Fibroblast of skin of abdomen (primary cell): ENCODE measurements around the gene DENND4B.

Source experiments
- DNase-seq: peaks from one replicate; pipeline ENCODE4 v3.0.0-alpha.2; 2013

Gene DENND4B

DNA sequence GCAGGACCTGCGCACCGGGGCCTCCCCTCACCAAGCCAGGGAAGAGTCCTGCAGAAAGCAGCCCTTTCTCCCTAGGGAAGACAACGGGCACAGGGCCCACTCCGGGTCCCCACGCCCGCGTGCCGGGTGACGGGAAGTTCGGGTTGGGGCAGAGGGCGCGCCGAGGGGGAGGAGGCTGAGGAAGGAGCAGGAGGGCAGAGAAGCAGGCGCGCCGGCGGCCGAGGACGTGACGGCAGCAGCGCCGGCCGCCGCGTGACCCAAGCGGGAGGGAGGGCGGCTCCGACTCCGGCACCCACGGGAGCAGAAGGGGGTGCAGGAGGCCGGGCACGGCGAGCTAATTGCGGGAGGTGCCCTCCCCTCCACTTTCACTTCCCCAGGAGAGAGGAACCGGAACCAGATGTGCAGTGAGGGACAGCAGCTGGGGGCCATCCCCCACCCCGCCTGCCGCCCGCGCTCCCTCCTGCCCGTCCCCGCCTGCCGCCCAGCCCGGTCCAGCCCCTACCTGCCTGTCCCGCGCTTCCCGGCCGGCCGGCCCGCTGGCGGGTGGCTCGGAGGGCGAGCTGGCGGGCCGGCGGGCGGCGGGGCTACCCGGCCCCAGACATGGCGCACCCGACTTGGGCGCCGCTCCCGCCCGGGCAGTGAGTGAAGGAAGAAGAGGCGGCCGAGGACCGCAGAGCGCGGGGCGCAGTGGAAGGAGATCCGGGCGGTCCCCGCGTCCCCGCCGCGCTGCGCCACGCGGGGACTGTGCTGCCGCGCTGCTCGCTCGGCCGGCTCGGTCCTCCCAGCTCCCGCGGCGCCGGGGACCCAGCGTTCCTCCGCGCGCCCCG, 510 bp downstream of the DENND4B start:
- peak; percentile 48 for DNase-seq

- DNase-seq: peak; percentile 23
Observed at GRCh38 chr1:153945131-153945794, 1.3 kb downstream of the DENND4B start.

DNA sequence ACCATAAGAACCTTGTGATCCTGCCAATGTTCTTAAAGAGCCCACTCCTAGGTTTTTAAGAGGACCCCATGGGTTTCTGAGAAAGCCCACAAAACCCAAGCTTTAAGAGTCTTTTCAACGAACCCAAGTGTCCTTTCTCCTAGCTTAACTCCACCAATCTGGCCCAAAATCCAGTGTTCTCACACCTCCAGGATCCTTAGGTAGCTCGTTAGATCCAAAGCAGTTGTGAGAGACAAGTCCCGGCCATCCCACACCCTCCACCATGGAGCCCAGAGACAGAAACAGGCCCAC, 1.7 kb downstream of the DENND4B start:
- no peak for DNase-seq

GRCh38 chr1:153944005-153944826, 2.3 kb downstream of the DENND4B start:
- DNase-seq: no peak

DNA sequence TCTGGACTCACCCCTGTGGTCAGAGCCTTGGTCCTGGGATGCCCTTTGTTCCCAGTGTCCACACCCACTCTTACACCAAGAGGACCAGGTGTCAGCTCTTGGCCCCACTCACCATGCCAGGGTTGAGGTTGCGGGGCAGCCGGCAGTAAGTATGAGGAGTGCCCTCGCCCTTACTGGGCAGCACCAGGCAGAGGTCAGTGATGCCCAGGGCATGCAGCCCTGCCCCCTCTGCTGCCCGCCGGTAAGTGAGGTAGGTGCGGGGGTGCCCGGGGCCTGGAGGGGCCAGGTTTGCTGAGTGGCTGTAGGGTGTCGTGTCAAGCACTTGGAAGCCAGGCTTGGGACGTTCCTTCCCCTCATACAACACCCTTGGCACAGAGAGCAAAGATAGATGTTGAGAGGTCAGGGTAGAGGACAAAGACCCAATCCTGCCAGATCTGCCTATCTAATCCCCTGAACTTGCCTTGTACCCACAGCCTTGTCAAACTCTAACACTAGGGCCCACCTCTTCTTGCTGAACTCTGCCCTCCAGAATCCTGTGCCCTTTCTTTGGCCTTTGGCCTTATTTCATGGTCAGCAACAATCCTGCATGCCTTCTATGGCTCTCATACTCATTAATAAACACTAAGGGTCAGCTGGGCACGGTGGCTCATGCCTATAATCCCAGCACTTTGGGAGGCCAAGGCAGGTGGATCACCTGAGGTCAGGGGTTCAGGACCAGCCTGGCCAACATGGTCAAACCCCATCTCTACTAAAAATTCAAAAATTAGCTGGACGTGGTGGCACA, 3.6 kb downstream of the DENND4B start:
- DNase-seq: no peak

GRCh38 chr1:153941826-153942725, 4.4 kb downstream of the DENND4B start:
- DNase-seq: no peak

DNA sequence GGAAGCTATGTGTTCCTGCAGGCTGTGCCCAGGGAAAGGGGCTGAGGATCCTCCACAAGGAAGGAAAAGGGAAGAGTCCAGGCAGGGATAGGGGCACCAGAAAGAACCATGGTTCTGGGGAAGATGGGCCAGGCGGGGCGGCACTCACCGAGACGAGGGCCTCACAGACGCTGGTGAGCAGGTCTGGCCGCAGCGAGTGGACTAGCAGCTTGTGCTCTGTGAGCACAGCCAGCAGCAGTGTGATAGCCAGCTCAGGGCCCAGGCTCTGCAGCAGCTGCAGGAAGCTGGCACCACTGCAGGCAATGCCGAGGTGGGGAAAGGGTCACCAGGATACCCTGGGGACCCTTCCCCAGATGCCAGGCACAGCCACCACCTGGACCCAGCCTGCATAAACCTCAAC, 5.8 kb downstream of the DENND4B start:
- DNase-seq: no peak

- DNase-seq: no peak
Observed at GRCh38 chr1:153939476-153939875, 7.0 kb downstream of the DENND4B start.

- no peak for DNase-seq
Observed at GRCh38 chr1:153938996-153939395, 7.5 kb downstream of the DENND4B start.

GRCh38 chr1:153937331-153937730, 9.2 kb downstream of the DENND4B start:
- DNase-seq: no peak

DNA sequence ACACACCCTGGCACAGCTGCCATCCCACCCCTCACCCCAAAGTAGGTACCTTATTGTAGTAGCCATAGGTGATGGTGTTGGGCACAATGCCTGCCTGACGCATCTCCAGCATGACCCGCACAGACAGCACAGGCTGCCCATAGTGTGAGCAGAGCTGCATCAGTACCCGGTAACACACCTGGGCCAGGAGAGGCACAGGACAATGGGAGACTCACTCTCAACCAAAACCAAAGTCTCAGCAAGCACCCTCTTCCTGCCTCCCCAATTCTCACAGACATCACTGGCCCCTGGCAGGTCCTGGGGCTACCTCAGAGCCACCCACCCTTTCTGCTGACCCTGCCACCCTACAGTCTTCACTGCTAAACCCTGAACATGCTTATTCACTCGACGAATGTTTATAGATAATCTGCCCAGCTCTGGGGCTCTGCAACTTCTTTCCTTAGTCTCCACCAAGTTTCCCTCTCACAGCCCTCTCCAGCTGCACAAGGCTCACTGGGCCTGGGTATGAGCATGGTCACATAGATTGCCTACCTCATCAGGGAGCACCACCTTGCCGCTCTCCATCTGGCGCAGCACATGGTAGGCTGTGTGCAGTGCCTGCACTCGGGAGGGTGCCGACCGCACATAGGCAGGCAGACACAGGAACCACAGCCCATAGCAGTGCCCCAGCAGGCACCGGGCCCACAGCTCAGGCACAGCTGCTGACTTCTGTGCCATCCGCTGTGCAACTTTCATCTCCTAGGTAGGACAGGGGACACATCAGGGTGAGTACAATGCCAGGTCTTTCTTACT, 10.3 kb downstream of the DENND4B start:
- no peak for DNase-seq

GRCh38 chr1:153934746-153935145, 11.8 kb downstream of the DENND4B start:
- DNase-seq: no peak

GRCh38 chr1:153933955-153934354, 12.6 kb downstream of the DENND4B start:
- DNase-seq: no peak

DNA sequence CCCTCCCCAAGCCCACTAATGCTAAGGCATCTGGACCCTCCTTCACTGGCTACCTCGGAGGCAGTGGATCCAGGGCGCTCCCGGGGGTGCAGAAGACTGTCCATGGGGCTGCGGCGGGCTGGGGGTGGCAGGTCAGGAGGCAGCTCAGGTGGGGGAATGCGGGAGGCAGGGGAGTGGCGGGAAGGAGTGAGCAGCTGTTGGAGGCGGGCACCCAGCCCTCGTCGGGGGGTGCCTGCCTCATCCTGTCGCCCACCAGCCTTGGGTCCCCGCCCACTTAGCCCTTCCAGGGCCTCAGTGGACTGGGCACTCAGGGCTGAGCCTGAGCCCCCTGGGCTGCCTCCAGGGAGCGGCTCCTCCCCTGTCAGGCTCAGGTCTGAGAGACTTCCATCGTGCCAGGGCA, 13.1 kb downstream of the DENND4B start:
- no peak for DNase-seq

DNA sequence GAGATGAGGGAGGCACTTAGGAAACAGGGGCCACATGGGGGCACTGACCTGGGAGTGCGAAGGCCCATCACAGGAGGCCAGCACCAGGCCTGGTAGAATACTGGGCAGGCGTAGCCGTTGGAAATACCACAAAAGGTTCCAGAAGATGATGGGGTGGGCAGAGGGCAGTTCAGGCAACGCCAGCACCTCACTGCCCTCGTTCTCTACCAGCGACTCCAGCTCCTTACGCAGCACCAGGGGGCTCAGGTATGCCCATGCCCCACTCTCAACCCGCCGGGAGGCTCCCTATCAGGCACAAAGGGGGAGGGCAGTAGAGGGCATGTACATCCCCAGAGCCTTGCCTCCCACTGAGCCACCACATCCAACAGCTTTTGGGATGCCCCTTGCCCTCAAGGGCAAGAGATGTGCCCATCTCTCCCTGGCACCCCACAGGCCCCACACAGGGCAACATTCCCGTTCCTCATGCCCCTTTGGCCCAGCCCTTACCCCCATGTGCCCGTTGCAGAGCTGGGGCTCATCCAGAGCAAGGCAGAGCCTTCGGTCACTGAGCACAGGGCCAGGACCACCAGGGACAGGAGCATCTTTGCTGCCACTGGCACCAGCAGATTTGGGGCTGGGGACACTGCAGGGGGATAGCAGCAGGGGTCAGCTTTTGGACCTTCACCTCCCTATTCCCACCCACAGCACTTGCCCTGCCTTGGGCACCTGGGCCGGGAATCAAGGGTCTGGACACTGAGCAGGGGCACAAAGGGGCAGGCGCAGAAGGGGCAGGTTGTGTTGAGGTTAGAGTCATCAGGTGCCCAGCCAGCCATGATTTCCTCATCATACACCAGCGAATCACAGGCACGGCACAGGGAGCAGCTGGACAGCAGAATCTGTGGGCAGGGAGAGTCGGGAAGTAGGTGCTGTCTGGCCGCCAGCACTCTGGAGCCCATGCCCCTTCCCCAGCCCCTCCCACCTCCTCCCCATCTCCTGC, 14.1 kb downstream of the DENND4B start:
- no peak for DNase-seq

DNA sequence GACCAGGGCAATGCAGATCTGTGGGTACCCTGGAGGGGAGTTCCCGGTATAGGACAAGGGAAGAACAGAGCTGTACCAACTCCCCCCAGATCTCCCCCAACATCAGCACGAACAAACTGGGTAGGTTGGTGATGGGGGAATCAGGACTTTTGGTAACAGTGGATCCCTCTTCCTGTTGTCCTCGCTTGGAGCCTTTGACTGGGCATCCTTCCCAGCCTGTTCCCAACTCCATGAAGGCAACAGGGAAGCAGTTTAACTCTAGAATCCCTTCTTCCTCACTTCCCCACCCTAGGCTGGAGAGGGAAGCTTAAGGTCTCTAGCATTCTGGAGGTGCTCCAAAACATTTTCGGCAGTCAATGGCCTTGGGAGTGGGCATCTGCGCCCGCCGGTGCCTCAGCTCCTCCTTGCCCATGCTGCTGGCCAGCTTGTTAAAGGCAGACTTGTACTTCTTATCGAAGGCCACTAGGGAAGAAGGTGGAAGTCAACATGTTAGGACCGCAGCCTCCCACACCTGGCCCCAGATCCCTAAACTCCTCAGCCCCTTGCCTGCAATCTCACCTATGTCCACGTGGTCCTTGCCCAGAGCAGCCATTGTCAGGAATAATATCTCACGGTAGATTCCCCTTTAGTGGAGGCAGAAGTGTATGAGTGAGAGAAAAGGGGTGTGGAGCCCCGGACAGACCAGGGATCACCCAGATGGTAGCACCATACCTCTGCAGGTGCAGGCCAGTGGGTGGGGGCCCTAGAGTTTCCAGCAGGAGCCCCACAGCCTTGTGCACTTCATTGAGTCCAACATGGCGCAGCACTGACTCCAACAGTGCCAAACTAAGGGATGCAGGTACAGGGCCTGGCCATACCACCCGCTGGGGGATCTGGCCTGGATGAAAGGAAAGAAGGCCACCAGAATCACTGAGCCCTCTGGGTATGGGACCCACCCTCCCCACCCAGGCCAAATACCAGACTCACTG, 16.3 kb downstream of the DENND4B start:
- no peak for DNase-seq

- no peak for DNase-seq
Observed at GRCh38 chr1:153929426-153929825, 17.1 kb downstream of the DENND4B start.

DNA sequence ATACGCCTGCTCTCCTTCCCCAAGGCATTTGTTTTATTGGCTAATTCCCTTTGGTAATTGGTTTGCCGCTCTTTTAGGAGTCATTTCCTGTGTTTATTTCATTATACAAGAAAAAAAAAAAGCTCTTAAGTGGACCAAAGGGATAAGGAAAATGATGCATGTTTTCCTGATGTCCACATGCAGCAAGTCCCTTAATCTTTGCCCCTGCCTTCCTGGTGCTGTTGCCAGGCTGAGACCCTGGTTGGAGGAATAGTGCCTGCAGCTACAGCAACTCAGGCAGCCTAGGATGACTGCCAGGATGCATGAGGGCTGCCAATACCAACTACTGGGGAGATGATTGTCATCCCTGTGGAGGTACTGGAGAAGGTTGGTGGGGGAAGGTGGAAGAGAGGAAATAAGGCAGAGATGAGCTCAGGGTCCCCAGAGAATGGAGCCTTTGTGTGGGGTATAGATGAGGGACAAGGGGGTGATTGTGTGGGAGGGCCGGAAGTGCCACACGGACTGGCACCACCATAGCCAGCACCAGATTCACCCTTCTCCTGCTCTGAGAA, 17.7 kb downstream of the DENND4B start:
- DNase-seq: no peak
